Brain pericyte (primary cell): ENCODE measurements around the gene PAPSS1.
"Not testable (repeated sequence)": the region's sequence is repeated elsewhere in the genome, so short reads cannot be mapped to it uniquely, and the experiment has no call there.

Experiments
- DNase-seq: peaks from one replicate; pipeline ENCODE4 v3.0.0-alpha.2; 2012; ENCODE audit warnings: low read depth, low spot score

PAPSS1 gene

GRCh38 chr4:107726131-107726925 lies 6.3 kb upstream of the PAPSS1 start:
- not testable (repeated sequence) for DNase-seq

DNA sequence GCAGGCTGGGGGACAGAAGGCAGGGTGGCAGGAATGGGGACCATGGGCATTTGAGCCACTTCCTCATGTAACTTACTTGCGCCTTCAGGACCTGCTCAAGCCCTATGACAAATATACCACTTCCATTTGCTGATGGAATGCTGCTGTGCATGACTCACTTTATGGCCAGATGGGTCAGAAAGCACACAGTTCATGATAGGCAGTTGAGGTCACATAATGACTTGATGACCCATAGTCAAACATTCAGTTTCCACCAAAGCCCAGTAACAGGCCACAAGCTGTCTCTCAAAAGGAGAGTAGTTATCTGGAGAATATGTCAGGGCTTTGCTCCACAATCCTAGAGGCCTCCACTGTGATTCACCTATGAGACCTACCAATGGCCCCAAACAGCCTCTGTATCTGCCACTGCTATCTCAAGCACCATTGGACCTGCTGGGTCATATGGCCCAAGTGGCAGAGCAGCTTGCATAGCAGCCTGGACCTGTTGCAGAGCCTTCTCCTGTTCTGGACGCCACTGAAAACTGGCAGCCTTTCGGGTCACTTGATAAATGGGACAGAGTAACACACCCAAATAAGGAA lies 5.3 kb upstream of the PAPSS1 start:
- DNase-seq: no peak

GRCh38 chr4:107723331-107723730 lies 3.3 kb upstream of the PAPSS1 start:
- DNase-seq: not testable (repeated sequence)

DNA sequence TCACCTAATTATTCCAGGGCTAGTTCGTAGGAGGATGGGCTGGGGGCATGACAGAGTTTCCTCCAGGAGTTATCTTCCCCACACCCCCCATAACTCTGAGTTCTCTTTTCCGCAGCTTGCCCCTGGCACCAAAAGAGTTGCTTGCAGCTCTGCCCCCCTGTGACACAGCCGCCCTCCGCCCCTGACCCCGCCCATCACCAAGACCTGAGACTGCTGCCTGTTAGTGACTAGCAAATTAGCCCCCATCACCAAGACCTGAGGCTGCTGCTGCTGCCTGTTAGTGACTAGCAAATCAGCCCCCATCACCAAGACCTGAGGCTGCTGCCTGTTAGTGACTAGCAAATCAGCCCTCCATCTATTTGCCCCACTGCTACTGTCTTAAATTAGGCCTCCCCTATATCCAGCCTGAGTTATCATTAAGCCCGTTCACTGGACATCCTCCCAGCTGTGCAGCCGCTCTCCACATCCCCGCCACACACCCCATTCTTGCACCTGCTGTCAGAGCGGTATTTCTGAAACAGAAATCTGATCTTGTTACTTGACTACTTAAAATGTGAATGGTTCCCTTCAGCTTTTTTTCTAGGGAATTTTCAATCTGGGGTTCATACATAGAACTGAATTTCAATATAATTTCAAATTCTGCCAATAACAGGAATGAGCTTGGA lies 1.5 kb upstream of the PAPSS1 start:
- no peak for DNase-seq

DNA sequence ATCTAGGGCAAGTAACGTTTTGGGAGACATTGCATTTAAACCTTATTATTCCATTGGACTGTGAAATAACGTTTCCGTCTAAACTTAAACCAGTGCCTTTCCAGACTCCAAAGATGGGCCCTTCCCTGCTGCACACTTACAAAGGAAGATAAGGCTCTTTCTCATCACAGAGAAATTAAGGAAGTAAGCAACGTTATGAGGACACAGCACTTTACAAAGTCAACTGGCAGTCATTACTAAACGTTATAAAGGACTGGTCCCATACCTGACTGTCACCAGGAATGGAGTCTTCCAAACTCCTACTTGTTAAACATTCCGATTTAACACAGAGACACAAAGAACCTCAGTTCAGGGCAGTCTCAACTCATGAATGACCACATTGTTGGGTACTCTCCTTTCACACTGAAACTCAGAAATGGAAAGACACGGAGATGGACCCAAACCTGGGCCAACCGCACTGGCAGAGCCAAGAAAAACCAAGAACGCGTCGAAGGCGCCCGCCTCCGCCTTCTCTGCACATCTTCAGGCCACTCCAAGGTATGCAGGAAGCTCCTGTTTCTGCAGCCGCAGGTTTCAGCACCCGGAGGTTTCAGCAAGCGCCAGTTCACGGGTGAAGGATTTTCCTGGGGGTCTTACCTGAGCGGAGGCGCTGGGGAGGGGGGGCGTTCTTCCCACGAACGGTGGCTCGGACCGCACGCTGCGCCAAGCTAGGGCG lies 670 bp downstream of the PAPSS1 start:
- DNase-seq: no peak

GRCh38 chr4:107718351-107718965 lies 1.6 kb downstream of the PAPSS1 start:
- no peak for DNase-seq

- DNase-seq: no peak
These were observed 5.8 kb downstream of the PAPSS1 start for GRCh38 chr4:107714256-107714655.

DNA sequence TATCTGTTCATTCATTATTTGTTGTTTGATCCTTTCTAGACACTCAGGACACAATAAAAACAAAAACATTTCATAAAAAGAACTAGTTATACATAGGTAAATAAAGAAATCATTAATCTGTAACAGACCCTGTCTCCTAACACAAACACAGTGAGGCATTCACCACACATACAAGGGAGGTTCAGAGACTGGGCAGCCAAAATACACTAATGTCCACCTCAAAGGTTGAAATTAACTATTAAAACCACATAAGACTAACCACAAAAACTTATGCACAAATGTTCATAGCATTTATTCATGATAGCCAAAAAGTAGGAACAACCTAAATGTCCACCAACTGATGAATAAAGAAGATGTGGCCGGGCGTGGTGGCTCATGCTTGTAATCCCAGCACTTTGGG lies 7.8 kb downstream of the PAPSS1 start:
- DNase-seq: no peak

GRCh38 chr4:107711831-107712230 lies 8.2 kb downstream of the PAPSS1 start:
- DNase-seq: no peak

DNA sequence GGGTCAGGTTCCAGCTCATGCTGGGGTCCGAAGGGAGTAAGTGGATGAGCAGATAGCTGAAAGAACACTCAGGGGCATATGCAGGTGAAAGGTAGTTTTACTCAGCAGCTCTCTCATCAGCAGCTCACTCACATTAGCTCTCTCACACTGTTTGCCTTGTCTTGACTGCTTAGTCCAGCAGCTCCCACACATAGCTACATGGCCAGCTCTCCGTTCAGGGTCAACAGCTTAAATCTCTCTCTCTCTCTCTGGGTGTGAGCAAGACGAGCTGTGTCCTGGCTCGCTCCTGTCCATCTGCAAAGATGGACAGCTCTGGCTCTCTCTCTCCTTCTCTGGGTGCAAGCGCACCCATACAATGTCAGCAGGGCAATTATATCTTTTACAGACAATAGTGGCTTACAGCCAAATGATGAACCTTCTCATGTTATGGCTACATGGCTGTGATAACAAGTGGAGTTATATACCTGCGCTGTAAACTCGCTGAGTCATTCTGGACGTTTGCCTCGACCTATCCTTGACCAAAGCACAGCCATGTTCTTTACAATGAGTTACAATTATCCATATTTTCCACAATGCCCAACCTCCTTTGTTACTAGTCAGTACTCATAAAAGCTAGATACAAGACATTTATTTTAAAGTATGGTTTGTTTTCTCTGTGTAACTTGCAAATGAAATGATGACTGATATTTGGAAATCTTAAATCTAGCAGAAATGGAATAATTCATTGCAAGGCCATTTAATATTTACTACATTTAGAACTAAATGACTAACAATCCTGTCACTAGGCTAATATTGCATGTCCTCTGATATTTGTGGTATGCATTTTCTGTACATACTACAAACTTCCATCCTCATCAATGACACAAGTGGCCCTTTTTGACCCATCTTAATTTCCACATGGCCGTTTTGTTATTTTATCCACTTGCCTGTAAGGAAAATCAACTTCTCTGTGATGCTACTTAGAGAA lies 9.3 kb downstream of the PAPSS1 start:
- DNase-seq: no peak

- no peak for DNase-seq
These were observed 10.1 kb downstream of the PAPSS1 start for GRCh38 chr4:107709916-107710315.

- no peak for DNase-seq
These were observed 11.8 kb downstream of the PAPSS1 start for GRCh38 chr4:107708225-107708624.

DNA sequence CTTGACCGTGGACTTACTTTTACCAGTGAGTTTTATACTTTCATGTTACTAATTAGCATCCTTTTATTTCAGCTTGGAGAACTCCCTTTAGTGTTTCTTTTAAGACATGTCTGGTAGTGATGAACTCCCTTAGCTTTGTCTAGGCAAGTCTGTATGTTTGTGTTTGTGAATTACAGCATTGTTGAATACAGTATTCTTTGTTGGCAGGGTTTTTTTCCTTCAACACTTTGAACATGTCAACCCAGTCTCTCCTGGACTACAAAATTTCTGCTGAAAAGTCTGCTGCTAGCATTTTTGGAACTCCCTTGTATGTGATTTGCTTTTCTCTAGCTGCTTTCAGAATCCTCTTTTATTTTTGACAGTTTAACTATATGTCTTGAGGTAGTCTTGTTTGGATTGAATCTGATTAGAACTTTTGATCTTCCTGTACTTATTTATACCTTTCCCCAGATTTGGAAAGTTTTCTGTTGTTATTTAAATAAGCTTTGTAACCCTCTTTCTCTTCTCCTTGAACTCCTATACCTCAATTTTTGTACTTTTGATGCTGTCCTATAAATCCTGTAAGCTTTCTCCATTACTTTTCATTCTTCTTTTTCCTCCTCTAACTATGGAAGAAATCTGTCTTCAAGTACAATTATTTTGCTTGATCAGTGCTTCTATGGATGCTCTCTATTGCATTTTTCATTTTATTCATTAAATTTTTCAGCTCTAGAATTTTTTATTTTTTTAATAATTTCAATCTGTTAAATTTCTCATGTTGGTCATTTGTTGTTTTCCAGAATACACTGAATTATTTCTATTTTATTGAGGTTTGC lies 14.1 kb downstream of the PAPSS1 start:
- DNase-seq: no peak

DNA sequence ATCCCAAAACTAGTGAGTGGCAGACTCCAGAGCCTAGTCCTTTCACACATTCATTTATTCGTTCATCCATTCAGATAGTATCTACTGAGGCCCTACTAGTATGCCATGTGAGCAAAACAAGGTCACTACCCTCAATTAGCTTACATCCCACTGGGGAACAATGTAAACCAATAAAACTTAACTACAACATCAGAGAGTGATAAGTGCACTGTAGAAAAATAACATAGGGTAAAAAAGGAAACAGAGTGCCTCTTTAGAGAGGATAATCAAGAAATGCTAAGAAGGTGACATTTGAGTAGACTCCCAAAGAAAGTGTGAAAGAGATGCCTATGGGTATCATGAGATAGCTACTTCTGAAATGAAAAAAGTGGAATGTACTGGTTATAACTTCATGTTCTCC lies 18.5 kb downstream of the PAPSS1 start:
- DNase-seq: no peak

- no peak for DNase-seq
These were observed 20.4 kb downstream of the PAPSS1 start for GRCh38 chr4:107699466-107700206.

DNA sequence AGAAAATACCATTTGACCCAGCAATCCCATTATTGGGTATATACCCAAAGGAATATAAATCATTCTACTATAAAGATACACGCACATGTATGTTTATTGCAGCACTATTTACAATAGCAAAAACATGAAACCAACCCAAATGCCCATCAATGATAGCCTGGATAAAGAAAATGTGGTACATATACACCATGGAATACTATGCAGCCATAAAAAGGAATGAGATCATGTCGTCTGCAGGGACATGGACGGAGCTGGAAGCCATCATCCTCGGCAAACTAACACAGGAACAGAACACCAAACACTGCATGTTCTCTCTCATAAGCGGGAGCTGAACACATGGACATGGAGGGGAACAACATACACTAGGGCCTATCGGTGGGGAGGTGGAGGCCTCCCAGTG lies 23.8 kb downstream of the PAPSS1 start:
- not testable (repeated sequence) for DNase-seq

- no peak for DNase-seq
These were observed 26.9 kb downstream of the PAPSS1 start for GRCh38 chr4:107693132-107693531.

DNA sequence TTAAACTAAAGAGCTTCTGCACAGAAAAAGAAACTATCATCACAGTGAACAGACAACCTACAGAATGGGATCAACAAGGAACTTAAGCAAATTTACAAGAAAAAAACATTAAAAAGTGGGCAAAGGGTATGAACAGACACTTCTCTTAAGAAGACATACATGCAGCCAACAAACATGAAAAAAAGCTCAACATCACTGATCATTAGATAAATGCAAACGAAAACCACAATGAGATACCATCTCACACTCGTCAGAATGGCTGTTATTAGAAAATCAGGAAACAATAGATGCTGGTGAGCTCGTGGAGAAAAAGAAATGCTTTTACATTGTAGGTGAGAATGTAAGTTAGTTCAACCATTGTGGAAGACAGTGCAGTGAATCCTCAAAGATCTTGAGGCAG lies 27.8 kb downstream of the PAPSS1 start:
- no peak for DNase-seq

DNA sequence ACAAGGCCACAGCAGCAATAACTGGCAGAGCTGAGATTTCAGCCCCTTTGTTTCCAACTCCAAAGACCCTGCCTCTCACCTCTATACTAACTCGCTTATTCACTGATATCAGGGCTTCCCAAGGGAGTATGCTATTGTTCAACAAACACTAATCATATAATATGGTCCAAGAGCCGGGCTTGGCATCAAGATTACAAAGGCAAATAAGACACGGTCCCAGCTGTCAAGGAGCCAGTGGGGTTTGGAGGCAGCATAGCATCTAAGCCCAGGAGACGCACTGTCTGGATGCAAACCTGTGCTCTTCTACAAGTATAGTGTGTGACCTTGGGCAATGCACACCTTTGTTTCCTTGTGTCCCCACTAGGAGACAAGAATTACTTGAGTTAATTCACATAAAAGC lies 28.7 kb downstream of the PAPSS1 start:
- no peak for DNase-seq
